Cerebellar nuclear complex (tissue), 1 donor: ENCODE measurements around the gene TOMM20.
"Not testable (repeated sequence)": the region's sequence is repeated elsewhere in the genome, so short reads cannot be mapped to it uniquely, and the experiment has no call there.

Experiments
- DNase-seq, 2 experiments: peaks; one replicate each; lab custom pipeline; 2025; lab: John Stamatoyannopoulos, UW

Gene TOMM20

GRCh38 chr1:235128456-235129328 is at the start of gene TOMM20:
TOMM20 (minus strand) TSS chr1:235128837; CDS start chr1:235128715, 122 bp downstream.
- peak; percentile 73 to 80 for DNase-seq

DNA sequence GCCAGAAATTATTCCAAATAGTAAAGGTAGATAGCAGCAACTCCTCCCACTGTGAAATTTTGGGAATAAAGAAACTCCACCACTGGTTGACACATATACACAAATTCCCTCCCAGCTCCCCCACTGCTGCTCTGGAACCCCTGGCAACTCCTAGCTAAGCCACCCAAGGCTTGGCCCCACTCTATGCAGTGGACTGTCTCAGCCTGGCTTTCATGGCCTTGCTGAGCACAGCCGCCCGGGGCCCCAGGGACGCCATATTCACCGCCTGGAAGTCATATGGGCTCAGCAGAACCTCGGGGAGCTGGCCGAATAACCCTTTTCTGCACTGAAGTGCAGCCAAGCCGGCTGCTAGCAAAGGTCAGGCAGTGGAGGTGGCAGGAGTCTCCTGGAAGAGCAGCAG is 47.8 kb upstream of the TOMM20 start:
- no peak for DNase-seq

DNA sequence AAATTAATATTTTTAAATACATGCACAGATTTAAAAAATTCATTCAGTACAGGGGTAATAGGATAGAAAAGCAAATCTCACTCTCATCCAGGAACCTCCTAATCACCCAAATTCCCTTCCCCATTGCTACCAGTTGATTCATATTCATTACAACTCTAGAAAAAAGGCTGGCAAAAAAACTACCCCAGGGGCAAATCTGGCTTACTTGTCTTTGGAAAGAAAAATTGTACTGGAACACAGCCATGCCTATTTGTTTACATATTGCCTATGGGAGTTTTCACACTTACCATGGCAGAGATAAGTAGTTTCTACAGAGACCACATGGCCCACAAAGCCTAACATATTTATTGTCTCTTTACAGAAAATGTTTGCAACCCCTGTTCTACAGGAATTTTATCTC is 41.3 kb upstream of the TOMM20 start:
- DNase-seq, result no peak

DNA sequence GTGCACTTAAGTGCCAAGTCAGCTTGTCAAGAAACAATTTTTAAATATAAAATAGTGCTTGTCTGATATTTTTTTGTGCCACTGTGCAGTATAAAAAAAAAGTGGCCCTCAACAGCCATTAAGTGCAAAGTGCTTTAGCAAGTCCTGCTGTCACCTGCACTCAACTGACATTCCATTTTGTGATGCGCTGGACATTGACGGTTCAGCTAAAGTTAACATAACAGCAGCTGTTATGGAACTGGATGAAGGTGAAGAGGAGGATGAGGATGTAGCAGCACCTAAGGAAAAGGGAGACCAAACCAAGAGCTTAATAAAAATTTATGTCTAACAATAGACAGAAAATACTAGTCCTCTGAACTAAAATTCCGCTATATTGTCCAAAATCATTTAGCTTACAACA is 39.7 kb upstream of the TOMM20 start:
- no peak for DNase-seq

DNA sequence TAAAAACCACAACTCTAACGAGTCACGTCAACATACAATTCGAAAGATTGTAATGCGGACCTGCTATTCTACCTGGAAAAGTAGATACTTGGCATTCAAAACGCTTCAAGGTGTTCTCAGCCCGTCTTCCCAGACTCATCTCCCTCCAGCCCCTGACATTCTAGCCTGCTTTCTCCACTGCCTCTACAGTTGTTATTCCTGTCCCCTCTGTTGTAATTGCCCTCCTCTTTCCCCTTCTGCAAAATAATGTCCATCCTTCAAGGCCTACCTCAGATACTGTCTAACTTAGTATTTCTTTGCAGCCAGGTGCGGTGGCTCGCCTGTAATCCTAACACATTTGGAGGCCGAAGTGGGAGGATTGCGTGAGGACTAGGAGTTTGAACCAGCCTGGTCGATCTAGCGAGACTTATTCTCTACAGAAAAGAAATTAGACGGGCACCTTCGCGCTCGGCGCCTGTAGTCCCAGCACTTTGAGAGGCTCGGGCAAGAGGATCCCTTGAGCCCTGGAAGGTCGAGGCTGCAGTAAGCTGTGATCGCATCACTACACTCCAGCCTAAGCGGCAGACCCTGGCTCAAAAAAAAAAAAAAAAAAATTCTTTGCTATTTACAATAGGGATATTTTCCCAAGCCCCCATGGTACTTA is 33.2 kb upstream of the TOMM20 start:
- no peak for DNase-seq

DNA sequence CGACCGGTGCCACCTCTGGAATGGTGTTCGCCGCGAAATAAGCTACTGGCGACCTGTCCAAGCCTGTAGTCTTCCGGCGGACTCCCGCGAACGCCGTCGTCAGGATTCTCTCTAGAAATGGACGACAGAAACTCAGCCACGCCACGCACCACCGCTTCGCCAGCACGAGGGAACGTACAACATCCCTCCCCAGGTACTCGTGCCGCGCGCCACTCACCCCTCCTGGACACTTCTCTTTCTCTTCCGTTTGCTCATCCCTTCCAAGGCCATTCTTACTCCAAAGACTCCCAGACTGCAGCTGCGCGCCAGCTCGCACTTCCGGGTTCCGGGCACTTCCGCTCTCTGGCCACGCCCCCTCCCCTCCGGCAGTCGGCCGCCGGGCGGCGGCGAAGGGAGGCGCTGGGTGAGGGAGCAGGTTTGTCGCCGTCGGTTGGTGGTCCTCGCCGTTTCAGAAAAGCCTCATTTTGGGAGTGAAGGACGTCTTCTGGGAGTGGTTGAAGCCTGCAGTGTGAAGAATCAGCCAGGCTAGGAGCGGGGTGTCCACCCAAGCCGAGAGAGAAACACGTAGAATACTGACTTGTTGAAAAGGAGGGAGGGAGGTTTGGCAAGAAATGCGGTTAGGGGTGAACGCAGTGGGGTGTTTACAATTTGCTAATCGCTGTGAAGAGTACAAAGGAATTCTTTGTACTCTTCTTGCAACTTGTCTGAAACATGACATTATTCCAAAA is 32.5 kb upstream of the TOMM20 start, which contains the start of gene RBM34:
Gene RBM34, minus strand, starts transcription at position 294 of the 728 bp plus-strand sequence. Its CDS starts 24 bp downstream, at position 270.
- peak in 1 of 2 experiments; percentile 66 for DNase-seq

DNA sequence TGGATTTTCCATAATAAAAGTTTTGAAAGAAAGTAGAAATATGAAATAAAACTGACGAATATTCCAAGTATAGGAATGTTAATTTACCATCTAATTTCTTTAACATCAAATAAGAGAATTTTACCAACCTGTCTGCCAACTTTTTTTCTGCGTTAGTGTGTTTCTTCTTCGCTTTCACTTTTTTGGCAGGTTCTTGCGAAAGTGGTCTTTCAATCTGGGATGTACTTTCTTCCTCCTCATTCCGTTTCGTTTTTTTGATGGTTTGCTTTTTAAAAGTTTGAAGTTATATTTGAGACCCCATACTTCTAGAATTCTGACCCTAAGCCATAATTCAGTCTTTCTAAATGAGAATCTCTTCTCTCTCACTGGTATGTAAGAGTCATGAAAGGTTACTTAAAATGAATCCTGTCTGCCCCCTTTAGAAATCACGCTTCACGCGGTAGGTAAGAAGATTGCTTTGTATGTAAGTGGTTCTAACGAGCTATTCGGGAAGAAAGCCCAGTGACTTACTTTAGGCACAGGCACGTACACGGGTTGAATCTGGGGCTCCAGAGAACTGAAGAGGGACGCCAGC is 31.8 kb upstream of the TOMM20 start:
- DNase-seq, result no peak

DNA sequence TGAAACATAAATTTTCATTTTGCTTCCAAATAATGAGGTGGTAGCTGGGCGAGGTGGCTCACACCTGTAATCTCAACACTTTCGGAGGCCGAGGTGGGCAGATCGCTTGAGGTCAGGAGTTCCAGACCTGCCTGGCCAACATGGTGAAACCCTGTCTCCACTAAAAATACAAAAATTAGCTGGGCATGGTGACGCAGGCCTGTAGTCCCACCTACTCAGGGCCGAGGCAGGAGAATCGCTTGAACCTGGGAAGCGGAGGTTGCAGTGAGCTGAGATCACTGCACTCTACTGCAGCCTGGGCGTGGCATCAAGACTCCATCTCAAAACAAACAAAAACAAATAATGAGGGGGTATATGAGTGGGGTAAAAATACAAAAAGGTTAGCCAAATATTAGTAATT is 31.3 kb upstream of the TOMM20 start:
- not testable (repeated sequence) for DNase-seq

DNA sequence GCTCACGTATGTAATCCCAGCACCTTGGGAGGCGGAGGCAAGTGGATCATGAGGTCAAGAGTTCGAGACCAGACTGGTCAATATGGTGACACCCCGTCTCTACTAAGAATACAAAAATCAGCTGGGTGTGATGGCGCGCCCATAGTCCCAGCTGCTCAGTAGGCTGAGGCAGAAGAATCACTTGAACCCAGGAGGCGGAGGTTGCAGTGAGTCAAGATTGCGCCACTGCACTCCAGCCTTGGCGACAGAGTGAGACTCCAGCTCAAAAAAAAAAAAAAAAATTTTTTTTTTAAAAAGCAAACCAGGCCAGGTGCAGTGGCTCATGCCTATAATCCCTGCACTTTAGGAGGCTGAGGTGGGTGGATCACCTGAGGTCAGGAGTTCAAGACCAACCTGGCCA is 30.6 kb upstream of the TOMM20 start:
- DNase-seq, result not testable (repeated sequence)

DNA sequence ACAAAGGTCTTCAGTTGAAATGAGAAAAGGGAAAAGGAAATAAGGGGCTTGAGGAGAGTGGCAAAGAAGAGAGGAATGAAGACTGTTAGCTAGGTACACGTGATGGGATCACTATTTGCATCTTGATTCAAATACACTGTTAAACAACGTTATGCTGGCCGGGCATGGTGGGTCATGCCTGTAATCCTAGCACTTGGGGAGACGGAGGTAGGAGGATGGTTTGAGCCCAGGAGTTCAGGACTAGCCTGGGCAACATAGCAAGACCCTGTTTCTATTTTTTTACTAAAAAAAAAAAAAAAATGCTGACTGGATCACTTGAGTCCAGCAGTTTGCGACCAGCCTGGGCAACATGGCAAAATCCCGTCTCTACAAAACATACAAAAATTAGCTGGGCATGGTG is 30.0 kb upstream of the TOMM20 start:
- DNase-seq, result no peak

DNA sequence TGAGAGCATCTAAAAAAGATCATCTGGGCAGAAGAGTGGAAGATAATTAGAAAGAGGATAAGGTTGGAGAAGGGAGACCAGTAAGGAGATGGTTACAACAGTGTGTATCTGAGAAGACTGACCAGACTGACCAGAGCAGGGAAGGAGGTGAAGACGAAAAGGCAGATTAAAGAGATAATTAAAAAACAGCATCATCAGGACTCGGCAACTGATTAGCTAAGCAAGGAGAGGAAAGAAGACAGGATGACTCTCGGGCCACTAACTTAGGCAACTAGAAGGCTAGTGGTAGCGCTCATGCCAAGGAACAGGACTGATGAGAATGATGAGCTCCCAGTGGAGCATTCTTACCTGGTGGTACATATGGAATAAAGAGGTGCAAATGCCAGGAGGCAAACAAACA is 28.5 kb upstream of the TOMM20 start:
- DNase-seq, result no peak

GRCh38 chr1:235156740-235157139 is 28.1 kb upstream of the TOMM20 start:
- no peak for DNase-seq

DNA sequence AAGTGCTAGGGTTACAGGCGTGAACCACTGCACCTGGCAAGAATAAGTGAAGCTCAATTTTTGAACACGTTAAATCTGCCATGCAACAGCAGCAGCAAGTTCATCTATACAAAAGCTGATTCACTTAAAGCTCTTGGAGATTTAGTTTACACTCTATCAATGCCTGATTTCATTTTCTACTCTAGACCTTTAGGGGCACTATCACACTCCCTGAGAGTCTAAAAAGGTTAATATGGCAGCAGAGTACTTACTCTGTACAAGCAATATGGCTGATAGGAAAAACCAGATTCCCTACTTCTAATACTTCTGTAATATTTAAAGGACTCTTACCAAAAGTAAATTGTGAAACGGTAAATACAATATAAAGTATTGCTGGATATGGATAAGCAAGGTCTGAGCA is 27.6 kb upstream of the TOMM20 start:
- no peak for DNase-seq

DNA sequence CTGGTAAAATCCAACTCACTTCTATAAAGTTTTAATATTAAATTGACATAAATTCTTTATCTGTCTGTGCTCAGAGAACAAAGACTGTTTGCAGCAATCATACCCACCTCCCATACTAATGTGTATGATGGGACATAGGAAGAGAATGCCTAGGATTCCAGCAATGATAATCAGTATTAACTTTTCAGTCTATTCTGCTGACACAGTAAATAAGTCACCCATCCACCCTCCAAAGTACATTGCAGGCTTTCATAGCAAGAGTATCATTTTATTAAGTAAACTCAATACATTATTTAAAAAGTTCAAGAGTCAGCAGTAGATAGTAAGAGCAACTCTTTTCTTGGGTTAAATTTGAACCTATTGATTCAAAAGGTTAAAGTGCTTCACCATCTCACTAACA is 23.6 kb upstream of the TOMM20 start:
- DNase-seq, result no peak

- no peak for DNase-seq
These were observed 22.4 kb upstream of the TOMM20 start for GRCh38 chr1:235151033-235151432.

DNA sequence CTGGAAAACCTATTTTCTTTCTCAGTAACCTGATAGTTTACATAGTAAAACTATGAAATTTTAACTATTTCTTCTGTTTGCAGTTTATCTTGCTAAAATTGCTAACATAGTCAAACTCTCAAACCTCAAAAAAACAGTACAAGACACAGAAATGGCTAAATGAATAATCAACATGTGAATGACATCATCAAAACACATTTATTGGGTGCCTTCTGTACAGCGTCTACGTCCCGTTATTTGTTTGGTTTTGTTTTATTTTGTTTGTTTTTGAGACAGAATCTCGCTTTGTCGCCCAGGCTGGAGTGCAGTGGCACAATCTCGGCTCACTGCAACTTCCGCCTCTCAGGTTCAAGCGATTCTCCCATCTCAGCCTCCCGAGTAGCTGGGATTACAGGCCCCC is 21.2 kb upstream of the TOMM20 start:
- DNase-seq, result no peak

DNA sequence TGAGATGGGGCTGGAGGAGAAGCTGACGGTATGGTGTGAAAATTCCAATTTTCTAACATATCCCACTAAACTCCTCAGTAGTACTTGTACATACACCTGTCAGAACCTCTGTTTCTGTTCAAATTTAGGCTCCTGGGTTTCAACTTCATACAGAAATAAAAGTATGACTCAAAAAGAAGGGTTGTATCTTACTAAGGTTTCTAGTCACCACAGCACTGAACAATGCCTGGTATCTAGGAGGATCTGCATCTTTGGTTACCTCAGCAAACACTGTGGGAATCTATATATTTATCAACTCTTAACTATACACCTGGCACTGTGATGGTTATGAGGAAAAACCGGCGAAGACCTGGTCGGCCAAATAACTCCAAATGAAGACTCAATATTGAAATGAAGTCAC is 18.6 kb upstream of the TOMM20 start:
- no peak for DNase-seq

GRCh38 chr1:235145639-235146038 is 17.0 kb upstream of the TOMM20 start:
- no peak for DNase-seq

GRCh38 chr1:235142991-235143390 is 14.4 kb upstream of the TOMM20 start:
- DNase-seq, result no peak

DNA sequence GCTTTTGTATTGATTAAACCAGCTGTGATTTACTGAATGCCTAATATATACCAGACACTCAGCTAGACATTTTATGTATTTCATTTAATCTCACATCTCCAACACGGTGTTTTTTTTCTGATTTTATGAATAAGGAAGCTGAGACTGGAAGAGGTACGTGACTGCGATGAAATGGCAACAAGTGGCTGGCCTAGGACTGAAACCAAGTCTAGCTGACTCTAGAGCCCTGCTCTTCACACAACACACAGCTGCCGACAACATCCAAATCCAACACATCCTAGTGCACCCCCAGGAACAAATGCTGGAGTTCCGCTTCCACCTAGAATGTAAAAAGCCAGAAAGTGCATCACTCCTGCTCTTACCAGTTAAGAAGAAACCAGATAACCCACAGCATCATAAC is 10.7 kb upstream of the TOMM20 start:
- no peak for DNase-seq

- DNase-seq, result no peak
These were observed 10.2 kb upstream of the TOMM20 start for GRCh38 chr1:235138821-235139220.

DNA sequence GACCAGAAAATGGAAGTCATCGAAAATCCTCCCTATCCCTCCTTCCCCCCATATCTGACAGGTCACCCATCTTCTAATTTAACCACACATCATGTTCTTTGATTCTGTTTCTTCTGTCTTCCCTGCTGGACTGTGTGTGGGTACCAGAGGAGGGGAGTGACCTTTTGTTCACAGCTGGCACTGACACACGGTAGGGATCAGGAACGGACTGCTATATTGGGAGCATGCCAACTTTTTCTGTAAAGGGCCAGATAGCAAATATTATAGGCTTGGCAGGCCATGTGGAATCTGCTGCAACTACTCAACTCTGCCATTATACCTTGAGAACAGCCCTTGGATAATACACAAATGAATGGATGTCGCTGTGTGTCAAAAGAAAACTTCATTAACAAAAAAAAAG is 7.5 kb upstream of the TOMM20 start:
- no peak for DNase-seq
